GM12801 (cell line): ENCODE results near the gene ALDH8A1.

ENCODE experiments used
- CTCF ChIP-seq: IDR thresholded peaks from one replicate; pipeline ENCODE4 v1.5.1; 2011; ENCODE audit warnings: control low read depth; ENCODE audit not compliant: insufficient read length; ENCODE audit errors: extremely low read depth

Gene ALDH8A1

GRCh38 chr6:134950482-134950881 lies 581 bp upstream of the ALDH8A1 start:
- no peak for TF ChIP-seq CTCF

GRCh38 chr6:134948691-134949090 lies 1.2 kb downstream of the ALDH8A1 start:
- no peak for TF ChIP-seq CTCF

GRCh38 chr6:134948142-134948541 lies 1.8 kb downstream of the ALDH8A1 start:
- TF ChIP-seq CTCF = no peak

GRCh38 chr6:134945045-134945444 lies 4.9 kb downstream of the ALDH8A1 start:
- no peak for TF ChIP-seq CTCF

GRCh38 chr6:134943522-134944111 lies 6.3 kb downstream of the ALDH8A1 start:
- no peak for TF ChIP-seq CTCF

GRCh38 chr6:134938896-134939295 lies 11.0 kb downstream of the ALDH8A1 start:
- no peak for TF ChIP-seq CTCF

- no peak for TF ChIP-seq CTCF
Observed at GRCh38 chr6:134937426-134937825, 12.5 kb downstream of the ALDH8A1 start.
